Testis (tissue), 2 donors: ENCODE results near the gene SHISA4.

Experiments
- CTCF ChIP-seq, 3 experiments: fragments of 450-650 bp in 2 of 3; fragments of 200-600 bp in 1 of 3; sonication (generic) in 1 of 3; IDR thresholded peaks; one replicate each; pipeline ENCODE4 v1.5.1; 2016 to 2019; ENCODE audit warnings: antibody characterized with exemption in 3 of 3, mild to moderate bottlenecking in 2 of 3, moderate library complexity in 1 of 3
- POLR2A ChIP-seq: fragments of 450-650 bp; IDR thresholded peaks from one replicate; pipeline ENCODE4 v1.6.1; 2017; ENCODE audit warnings: antibody characterized with exemption, mild to moderate bottlenecking, moderate library complexity

- peak; percentile 91 to 96 (median 95) for TF ChIP-seq CTCF (IDR thresholded peaks at IDR 0.05)
- no peak for TF ChIP-seq POLR2A
These were observed 7.5 kb downstream of the SHISA4 start for GRCh38 chr1:201895913-201896807.
